Mesenchymal stem cell (in vitro differentiated cells and primary cell): ENCODE data around the gene IL6R.

Experiments used
- DNase-seq: peaks from one replicate; pipeline ENCODE4 v3.0.0-alpha.2; 2013
- H2AFZ ChIP-seq: one replicate; pipeline ENCODE4 v1.6.1; 2013; ENCODE audit warnings: low read depth, mild to moderate bottlenecking, control low read depth, inconsistent platforms, low read length, moderate library complexity
- H2AK5ac ChIP-seq: 2 replicates; pipeline ENCODE4 v1.6.1; 2013; ENCODE audit warnings: low read length, moderate library complexity, mild to moderate bottlenecking, inconsistent platforms; ENCODE audit not compliant: severe bottlenecking
- H2BK120ac ChIP-seq: one replicate; pipeline ENCODE4 v1.6.1; 2013; ENCODE audit warnings: low read depth, mild to moderate bottlenecking, inconsistent platforms, low read length, moderate library complexity
- H2BK12ac ChIP-seq, 2 experiments: one replicate each; pipeline ENCODE4 v1.6.1; 2013; ENCODE audit warnings: inconsistent platforms in 2 of 2, low read length in 2 of 2, mild to moderate bottlenecking in 2 of 2, moderate library complexity in 2 of 2, control low read depth in 1 of 2
- H2BK15ac ChIP-seq: one replicate; pipeline ENCODE4 v1.6.1; 2013; ENCODE audit warnings: mild to moderate bottlenecking, low read depth, inconsistent platforms; ENCODE audit not compliant: poor library complexity, severe bottlenecking
- H2BK5ac ChIP-seq: 2 replicates; pipeline ENCODE4 v1.6.1; 2013; ENCODE audit warnings: low read depth, mild to moderate bottlenecking, low read length, control low read depth, inconsistent platforms; ENCODE audit not compliant: poor library complexity, severe bottlenecking
- H3K14ac ChIP-seq, 2 experiments: one replicate each; pipeline ENCODE4 v1.6.1; 2013; ENCODE audit warnings: inconsistent platforms in 2 of 2, low read length in 2 of 2, control low read depth in 1 of 2, mild to moderate bottlenecking in 1 of 2, moderate library complexity in 1 of 2
- H3K18ac ChIP-seq, 2 experiments: one replicate each; pipeline ENCODE4 v1.6.1; 2013; ENCODE audit warnings: inconsistent platforms in 2 of 2, low read length in 2 of 2, control low read depth in 1 of 2, low read depth in 1 of 2, mild to moderate bottlenecking in 1 of 2
- H3K23ac ChIP-seq, 2 experiments: one replicate each; pipeline ENCODE4 v1.6.1; 2013; ENCODE audit warnings: inconsistent platforms in 2 of 2, low read length in 2 of 2, mild to moderate bottlenecking in 2 of 2, moderate library complexity in 2 of 2, control low read depth in 1 of 2
- H3K27ac ChIP-seq: 2 replicates; pipeline ENCODE4 v1.5.1; 2013; ENCODE audit warnings: mild to moderate bottlenecking, moderate library complexity, low read length, control low read depth, inconsistent platforms; ENCODE audit not compliant: poor library complexity, severe bottlenecking
- H3K27me3 ChIP-seq, 2 experiments: 2 replicates each; pipeline versions ENCODE4 v1.6.1 to v1.7.0; 2013; ENCODE audit warnings: low read length in 2 of 2, mild to moderate bottlenecking in 2 of 2, moderate library complexity in 2 of 2, control low read depth in 1 of 2, inconsistent platforms in 1 of 2; ENCODE audit not compliant: control insufficient read depth in 1 of 2, insufficient read depth in 1 of 2
- H3K36me3 ChIP-seq, 2 experiments: 2 replicates each; pipeline versions ENCODE4 v1.6.1 to v1.7.0; 2013; ENCODE audit warnings: low read length in 2 of 2, control low read depth in 1 of 2, inconsistent platforms in 1 of 2, low read depth in 1 of 2, mild to moderate bottlenecking in 1 of 2; ENCODE audit not compliant: insufficient read depth in 2 of 2, control insufficient read depth in 1 of 2
- H3K4ac ChIP-seq, 2 experiments: one replicate each; pipeline ENCODE4 v1.6.1; 2013; ENCODE audit warnings: inconsistent platforms in 2 of 2, low read length in 2 of 2, mild to moderate bottlenecking in 2 of 2, moderate library complexity in 2 of 2, control low read depth in 1 of 2, low read depth in 1 of 2
- H3K4me1 ChIP-seq: 2 replicates; pipeline ENCODE4 v1.6.1; 2013; ENCODE audit warnings: low read depth, low read length, control low read depth; ENCODE audit not compliant: control insufficient read depth, insufficient read depth
- H3K4me2 ChIP-seq: 2 replicates; pipeline ENCODE4 v1.6.1; 2013; ENCODE audit warnings: low read length, mild to moderate bottlenecking, inconsistent platforms; ENCODE audit not compliant: poor library complexity, severe bottlenecking
- H3K4me3 ChIP-seq, 2 experiments: 2 replicates each; pipeline versions ENCODE4 v1.5.1 to v1.7.0; 2013; ENCODE audit warnings: low read length in 2 of 2, mild to moderate bottlenecking in 2 of 2, control low read depth in 1 of 2, low read depth in 1 of 2; ENCODE audit not compliant: insufficient read depth in 1 of 2
- H3K79me1 ChIP-seq: replicated peaks from 2 replicates; pipeline ENCODE4 v1.6.1; 2013; ENCODE audit warnings: mild to moderate bottlenecking, control low read depth, low read length, inconsistent platforms; ENCODE audit not compliant: poor library complexity, severe bottlenecking
- H3K9ac ChIP-seq: 2 replicates; pipeline ENCODE4 v1.7.0; 2013; ENCODE audit warnings: mild to moderate bottlenecking, low read length, moderate library complexity
- H3K9me3 ChIP-seq: 2 replicates; pipeline ENCODE4 v1.7.0; 2013; ENCODE audit warnings: mild to moderate bottlenecking, low read length; ENCODE audit not compliant: control insufficient read depth
- H4K8ac ChIP-seq: one replicate; pipeline ENCODE4 v1.6.1; 2013; ENCODE audit warnings: inconsistent platforms, mild to moderate bottlenecking, low read length, moderate library complexity
- H4K91ac ChIP-seq: one replicate; pipeline ENCODE4 v1.6.1; 2013; ENCODE audit warnings: mild to moderate bottlenecking, low read length, inconsistent platforms
- WGBS: methylation state at CpG from one replicate; pipeline ENCODE4 v1.1.7; 2013; ENCODE audit warnings: mixed read lengths; 5-methylcytosine and 5-hydroxymethylcytosine counted together

Gene IL6R

GRCh38 chr1:154398678-154399077, 6.5 kb upstream of the IL6R start:
- Histone ChIP-seq H3K4me3 (no peak overlapping the region), H3K27ac (no peak overlapping the region)

GRCh38 chr1:154400381-154400801, 4.8 kb upstream of the IL6R start:
- Histone ChIP-seq H2BK12ac (no peak overlapping the region), H3K4ac (no peak overlapping the region), H3K27ac (no peak overlapping the region), H2AK5ac (no peak overlapping the region), H2AFZ (no peak overlapping the region), H3K9me3 (no peaks in the 10 kb centered on the region), H4K8ac (no peak overlapping the region), H3K4me2 (no peak overlapping the region), H3K14ac (no peak overlapping the region), H3K9ac (no peak overlapping the region), H3K18ac (no peak overlapping the region), H3K4me1 (peaks cover 3% of the 10 kb centered on the region), H2BK15ac (no peak overlapping the region), H3K36me3 (no peaks in the 10 kb centered on the region), H3K23ac (no peak overlapping the region), H2BK120ac (no peak overlapping the region), H3K79me1 (no peaks in the 10 kb centered on the region), H3K4me3 (no peak overlapping the region), H2BK5ac (no peak overlapping the region), H4K91ac (no peak overlapping the region), H3K27me3 (peaks cover 0 to 12% of the 10 kb centered on the region in 2 experiments)
- 87% methylated on average over 3 of the region's 4 CpGs for WGBS
- no peak for DNase-seq

More at GRCh38 chr1:154398678-154399077, 6.5 kb upstream of the IL6R start:
- H4K8ac ChIP-seq: no peak overlapping the region
- no peak overlapping the region for H2AK5ac ChIP-seq
- H3K4ac ChIP-seq: no peak overlapping the region
- H3K36me3 ChIP-seq: no peaks in the 10 kb centered on the region
- H3K14ac ChIP-seq: no peak overlapping the region
- no peak overlapping the region for H2BK120ac ChIP-seq
- no peak overlapping the region for H2BK12ac ChIP-seq
- H3K4me2 ChIP-seq: no peak overlapping the region
- no peak overlapping the region for H4K91ac ChIP-seq
- WGBS: 90% methylated on average over 4 of the region's 4 CpGs
- no peak overlapping the region for H2BK15ac ChIP-seq
- no peak overlapping the region for H3K23ac ChIP-seq
- no peak overlapping the region for H2AFZ ChIP-seq
- peaks cover 2% of the 10 kb centered on the region for H3K4me1 ChIP-seq
- H3K79me1 ChIP-seq: no peaks in the 10 kb centered on the region
- no peak for DNase-seq
- H3K9ac ChIP-seq: no peak overlapping the region
- no peak overlapping the region for H3K18ac ChIP-seq
- H3K27me3 ChIP-seq: peaks cover 0 to 3% of the 10 kb centered on the region in 2 experiments
- no peak overlapping the region for H2BK5ac ChIP-seq
- no peaks in the 10 kb centered on the region for H3K9me3 ChIP-seq

DNA sequence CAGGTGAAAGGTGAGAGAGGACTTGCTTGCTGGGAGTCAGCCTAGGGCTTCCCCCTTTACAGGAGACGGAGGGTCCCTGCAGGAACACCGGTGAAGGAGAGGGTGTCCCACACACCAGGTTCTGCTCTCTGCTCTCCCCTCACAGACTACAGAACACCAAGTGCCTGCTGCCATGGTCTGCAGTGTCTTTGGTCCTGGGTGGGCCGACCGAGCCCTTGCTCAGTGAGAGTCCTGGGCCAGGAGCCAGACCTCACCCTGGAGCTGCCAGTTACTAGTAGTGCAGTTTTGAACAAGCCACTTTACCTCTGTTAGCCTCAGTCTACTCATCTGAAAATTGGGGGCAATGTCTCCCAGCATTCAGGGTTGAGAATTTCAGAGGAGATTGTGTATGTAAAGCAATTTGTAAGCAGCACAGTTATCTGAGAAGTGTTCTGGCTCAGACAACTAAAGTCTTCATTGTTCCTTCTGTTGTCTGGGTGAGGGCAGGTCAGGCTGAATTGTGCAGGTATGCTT, 2.7 kb upstream of the IL6R start:
- Histone ChIP-seq H3K14ac (no peak overlapping the region), H2BK5ac (no peak overlapping the region), H3K27me3 (peaks cover 0 to 12% of the 10 kb centered on the region in 2 experiments), H3K4me3 (no peak overlapping the region), H2BK120ac (no peak overlapping the region), H2BK12ac (no peak overlapping the region), H4K8ac (no peak overlapping the region), H2AFZ (no peak overlapping the region), H3K9ac (no peak overlapping the region), H3K4me2 (no peak overlapping the region), H3K27ac (no peak overlapping the region), H4K91ac (no peak overlapping the region), H3K23ac (peak overlapping the region in 1 of 2 experiments; percentile 78), H3K4ac (no peak overlapping the region), H3K36me3 (no peaks in the 10 kb centered on the region), H3K18ac (no peak overlapping the region), H3K4me1 (peaks cover 21% of the 10 kb centered on the region), H3K9me3 (no peaks in the 10 kb centered on the region), H3K79me1 (peaks cover under 1% of the 10 kb centered on the region), H2AK5ac (no peak overlapping the region), H2BK15ac (no peak overlapping the region)
- DNase-seq: no peak
- 92% methylated on average over 4 of the region's 4 CpGs for WGBS

DNA sequence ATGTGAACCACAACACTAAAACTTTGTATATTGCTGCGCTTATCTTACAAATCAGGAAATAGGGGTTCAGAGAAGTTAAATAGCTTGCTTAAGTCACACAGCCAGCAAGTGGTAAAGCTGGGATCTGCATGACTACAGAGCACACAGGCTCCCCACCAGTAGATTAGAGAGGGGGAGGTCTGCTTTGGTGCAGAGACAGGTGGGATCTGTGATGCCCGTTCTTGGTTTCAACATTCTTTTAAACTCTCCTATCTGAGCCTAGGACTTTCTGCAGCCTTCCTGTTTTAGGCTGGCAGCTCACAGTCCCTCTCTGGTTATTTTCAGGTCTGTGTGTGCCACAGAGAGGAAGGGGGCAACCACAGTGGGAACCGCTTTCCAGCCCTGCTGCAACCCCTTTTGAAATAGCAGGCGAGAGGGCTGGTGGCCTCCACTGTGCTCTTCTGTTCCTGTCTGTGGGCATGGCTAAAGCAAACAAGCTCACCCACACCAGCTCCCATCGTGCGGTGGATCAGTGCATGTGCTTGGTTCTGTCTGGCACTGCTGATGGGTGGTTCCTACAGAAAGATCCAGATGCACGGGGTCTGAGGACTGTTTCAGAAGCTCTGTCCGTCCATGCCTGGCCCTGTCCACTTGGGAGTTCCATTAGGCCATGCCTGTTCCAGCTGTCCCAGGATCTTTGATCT, 1.7 kb upstream of the IL6R start:
- Histone ChIP-seq H3K4me2 (no peak overlapping the region), H3K36me3 (no peaks in the 10 kb centered on the region), H2BK15ac (no peak overlapping the region), H2BK120ac (no peak overlapping the region), H3K4ac (no peak overlapping the region), H3K4me1 (peaks cover 25% of the 10 kb centered on the region), H4K91ac (no peak overlapping the region), H3K9ac (no peak overlapping the region), H3K14ac (no peak overlapping the region), H3K9me3 (no peaks in the 10 kb centered on the region), H3K23ac (no peak overlapping the region), H4K8ac (no peak overlapping the region), H3K27ac (no peak overlapping the region), H3K18ac (no peak overlapping the region), H3K4me3 (no peak overlapping the region), H2BK12ac (no peak overlapping the region), H2AFZ (no peak overlapping the region), H2BK5ac (no peak overlapping the region), H3K79me1 (peaks cover 6% of the 10 kb centered on the region), H2AK5ac (no peak overlapping the region), H3K27me3 (peaks cover 0 to 12% of the 10 kb centered on the region in 2 experiments)
- WGBS: 90% methylated on average over 7 of the region's 8 CpGs
- no peak for DNase-seq
